SK-N-MC (cell line): Measurements from ENCODE around the gene SMKR1.

Experiments used
- EZH2 ChIP-seq: fragments of 200-600 bp; sonication (generic); IDR thresholded peaks from one replicate; pipeline ENCODE4 v1.6.1; 2017; ENCODE audit warnings: antibody characterized with exemption
- POLR2AphosphoS5 ChIP-seq: IDR thresholded peaks from 2 replicates; pipeline ENCODE4 v1.6.1; 2012; ENCODE audit warnings: mild to moderate bottlenecking, low read depth, low read length, borderline replicate concordance

- TF ChIP-seq POLR2AphosphoS5 (no peak), EZH2 (no peak)
These were observed 4.3 kb upstream of the SMKR1 start for GRCh38 chr7:129498021-129498420.
